Stimulated activated CD8-positive, alpha-beta memory T cell treated with anti-CD3 and anti-CD28 coated beads, Interleukin-12 subunit alpha, Interleukin-12 subunit beta, amount 100 ng/mL, for 1 hour (primary cell): Measurements from ENCODE around the gene RAB28.

Source experiments
- DNase-seq: peaks from one replicate; pipeline ENCODE4 v3.0.0-alpha.2; 2020; ENCODE audit warnings: low read depth

The RAB28 gene

GRCh38 chr4:13484122-13484748 lies at the start of gene RAB28:
TSS of gene RAB28 (minus strand) at chr4:13484340.
- DNase-seq: peak; percentile 85

GRCh38 chr4:13531625-13531998 lies 47.5 kb upstream of the RAB28 start:
- DNase-seq: no peak

GRCh38 chr4:13530823-13531624 lies 46.9 kb upstream of the RAB28 start:
- DNase-seq: no peak

- DNase-seq: no peak
Measured at GRCh38 chr4:13529128-13529919, 45.2 kb upstream of the RAB28 start.

GRCh38 chr4:13528821-13529127 lies 44.6 kb upstream of the RAB28 start:
- DNase-seq: no peak

GRCh38 chr4:13527981-13528820 lies 44.1 kb upstream of the RAB28 start:
- DNase-seq: no peak

GRCh38 chr4:13527192-13527980 lies 43.2 kb upstream of the RAB28 start:
- DNase-seq: no peak

GRCh38 chr4:13526658-13527057 lies 42.5 kb upstream of the RAB28 start:
- no peak for DNase-seq

- no peak for DNase-seq
Measured at GRCh38 chr4:13525606-13526281, 41.6 kb upstream of the RAB28 start.

- DNase-seq: no peak
Measured at GRCh38 chr4:13524504-13525243, 40.5 kb upstream of the RAB28 start.

GRCh38 chr4:13523591-13524503 lies 39.7 kb upstream of the RAB28 start:
- DNase-seq: no peak

- DNase-seq: no peak
Measured at GRCh38 chr4:13523105-13523477, 39.0 kb upstream of the RAB28 start.

GRCh38 chr4:13522282-13523104 lies 38.4 kb upstream of the RAB28 start:
- DNase-seq: no peak

GRCh38 chr4:13521047-13521446 lies 36.9 kb upstream of the RAB28 start:
- no peak for DNase-seq

GRCh38 chr4:13516315-13516860 lies 32.2 kb upstream of the RAB28 start:
- no peak for DNase-seq

GRCh38 chr4:13515268-13515667 lies 31.1 kb upstream of the RAB28 start:
- DNase-seq: no peak

- DNase-seq: no peak
Measured at GRCh38 chr4:13514722-13515121, 30.6 kb upstream of the RAB28 start.

GRCh38 chr4:13511101-13511500 lies 27.0 kb upstream of the RAB28 start:
- no peak for DNase-seq
